B cell (primary cell): ENCODE results near the gene DNAJB6. TPM values are rescaled to one million over a fixed set of nuclear protein-coding genes. Genes with fewer than 3 reads are reported as not detected.

Experiments
- ATAC-seq: fragments of 200-7000 bp; cut with Tn5 transposase; one replicate; pipeline ENCODE4 v1.10.0; 2021; ENCODE audit warnings: low read depth, mild to moderate bottlenecking, moderate number of reproducible peaks, moderate library complexity
- CTCF ChIA-PET: fragments of 350-600 bp; sonication (Branson Sonifier 250); formaldehyde crosslinking; loops from one replicate; lab custom pipeline; 2021; ENCODE audit warnings: antibody characterized with exemption, inconsistent platforms; lab: Charles Lee
- POLR2A ChIA-PET: fragments of 350-600 bp; sonication (Branson Sonifier 250); formaldehyde crosslinking; loops from one replicate; lab custom pipeline; 2021; ENCODE audit warnings: antibody characterized with exemption; lab: Charles Lee
- DNase-seq: peaks from one replicate; pipeline ENCODE4 v3.0.0; 2013
- H2AFZ ChIP-seq: 2 replicates; pipeline ENCODE4 v1.6.1; 2012; ENCODE audit warnings: mild to moderate bottlenecking, low read depth, low read length; ENCODE audit not compliant: insufficient read depth, poor library complexity, severe bottlenecking
- H3K27ac ChIP-seq, 2 donors: 1 replicate in 1 of 2; 2 replicates in 1 of 2; pipeline ENCODE4 v1.5.1; 2012 to 2013; ENCODE audit warnings: low read length in 2 of 2, mild to moderate bottlenecking in 2 of 2, moderate library complexity in 1 of 2
- H3K27me3 ChIP-seq, 4 experiments: fragments of 200-600 bp in 1 of 4; sonication (generic) in 1 of 4; replicated peaks in 1 of 4; 1 replicate in 2 of 4; 2 replicates in 2 of 4; pipeline versions ENCODE4 v1.6.1 to v1.7.0; 2013 to 2016; ENCODE audit warnings: low read length in 3 of 4, mild to moderate bottlenecking in 2 of 4, mixed read lengths in 1 of 4, moderate library complexity in 1 of 4; ENCODE audit not compliant: insufficient read depth in 4 of 4, control insufficient read depth in 3 of 4; ENCODE audit errors: control extremely low read depth in 1 of 4
- H3K36me3 ChIP-seq, 2 experiments: replicated peaks in 1 of 2; 1 replicate in 1 of 2; 2 replicates in 1 of 2; pipeline versions ENCODE4 v1.6.1 to v1.7.1; 2013; ENCODE audit warnings: low read length in 1 of 2; ENCODE audit not compliant: insufficient read depth in 2 of 2, control insufficient read depth in 1 of 2; ENCODE audit errors: control extremely low read depth in 1 of 2, extremely low read depth in 1 of 2
- H3K4me1 ChIP-seq, 2 donors: fragments of 200-600 bp in 1 of 2; sonication (generic) in 1 of 2; 1 replicate in 1 of 2; 2 replicates in 1 of 2; pipeline versions ENCODE4 v1.5.1 to v1.6.1; 2013 to 2017; ENCODE audit warnings: low read length in 2 of 2; ENCODE audit not compliant: control insufficient read depth in 2 of 2, insufficient read depth in 2 of 2
- H3K4me2 ChIP-seq: replicated peaks from 2 replicates; pipeline ENCODE3; 2012; ENCODE audit warnings: mild to moderate bottlenecking, low read depth, low read length; ENCODE audit not compliant: poor library complexity, severe bottlenecking
- H3K4me3 ChIP-seq, 5 experiments: fragments of 200-600 bp in 1 of 5; sonication (generic) in 1 of 5; 1 replicate in 3 of 5; 2 replicates in 2 of 5; pipeline versions ENCODE4 v1.5.1 to v1.7.0; 2011 to 2016; ENCODE audit warnings: low read length in 4 of 5, mild to moderate bottlenecking in 4 of 5, low read depth in 2 of 5, control low read depth in 1 of 5, moderate library complexity in 1 of 5; ENCODE audit not compliant: insufficient read depth in 1 of 5; ENCODE audit errors: control extremely low read depth in 1 of 5, extremely low read depth in 1 of 5
- H3K79me2 ChIP-seq: fragments of 200-600 bp; sonication (generic); one replicate; pipeline ENCODE4 v1.6.0; 2016; ENCODE audit warnings: low read length; ENCODE audit not compliant: control insufficient read depth, insufficient read depth
- H3K9ac ChIP-seq: fragments of 200-600 bp; sonication (generic); 2 replicates; pipeline ENCODE4 v1.6.1; 2017; ENCODE audit warnings: mild to moderate bottlenecking, low read length, moderate library complexity
- H3K9me3 ChIP-seq, 3 donors: one replicate each; pipeline versions ENCODE4 v1.6.1 to v1.7.1; 2013; ENCODE audit warnings: low read length in 2 of 3; ENCODE audit not compliant: control insufficient read depth in 2 of 3, insufficient read depth in 1 of 3; ENCODE audit errors: control extremely low read depth in 1 of 3
- H4K20me1 ChIP-seq: 2 replicates; pipeline ENCODE4 v1.6.0; 2012; ENCODE audit warnings: mild to moderate bottlenecking, low read length; ENCODE audit not compliant: insufficient read depth, control insufficient read depth, poor library complexity, severe bottlenecking
- H3K27ac Mint-ChIP-seq: one replicate; pipeline ENCODE4 v1.8.0; 2021; ENCODE audit warnings: mixed read lengths
- H3K27me3 Mint-ChIP-seq: one replicate; pipeline ENCODE4 v1.8.0; 2021; ENCODE audit warnings: mixed read lengths
- H3K4me1 Mint-ChIP-seq: one replicate; pipeline ENCODE4 v1.8.0; 2021; ENCODE audit warnings: mixed read lengths
- H3K4me3 Mint-ChIP-seq: one replicate; pipeline ENCODE4 v1.8.0; 2021; ENCODE audit warnings: mixed read lengths
- H3K9me3 Mint-ChIP-seq: one replicate; pipeline ENCODE4 v1.8.0; 2022; ENCODE audit warnings: mixed read lengths; ENCODE audit not compliant: insufficient read depth
- CTCF ChIP-seq: fragments of 200-600 bp; IDR thresholded peaks from one replicate; pipeline ENCODE4 v1.8.0; 2022; ENCODE audit warnings: antibody characterized with exemption, mild to moderate bottlenecking
- EZH2 ChIP-seq: IDR thresholded peaks from 2 replicates; pipeline ENCODE4 v1.6.1; 2012; ENCODE audit warnings: borderline replicate concordance, low read depth, mild to moderate bottlenecking, moderate library complexity, low read length; ENCODE audit not compliant: insufficient read depth, poor library complexity, severe bottlenecking
- WGBS: methylation state at CpG from one replicate; pipeline ENCODE4 v1.1.5; 2013; ENCODE audit warnings: missing lambda C conversion rate; ENCODE audit not compliant: insufficient coverage; 5-methylcytosine and 5-hydroxymethylcytosine counted together
- intact Hi-C: fragments of 100-400 bp; cut with micrococcal nuclease; formaldehyde crosslinking; loops from one replicate; pipeline ENCODE4 v1.10.0; 2022
- polyA plus RNA-seq: library from polyadenylated mRNA; depleted of rRNA; stranded (reverse); fragments of >200 nt; gene quantifications from 2 replicates; pipeline ENCODE4 v1.2.3, GENCODE V29; 2012
- total RNA-seq, 2 donors: library from RNA; stranded (reverse); fragments of 120-200 nt in 1 of 2; gene quantifications; 1 replicate in 1 of 2; 2 replicates in 1 of 2; pipeline versions ENCODE4 v1.2.3 to v1.2.4, GENCODE V29; 2013 to 2022

The DNAJB6 gene
- total and polyA plus RNA-seq, 2 donors (not counting 1 experiment from before 2014, with no cell fraction given): 22.4 to 116 TPM

- H3K4me3 ChIP-seq: no peak overlapping the region
- no peak overlapping the region for H3K27ac ChIP-seq
- H2AFZ ChIP-seq: no peak overlapping the region
- no peaks in the 10 kb centered on the region for H3K9me3 Mint-ChIP-seq
- CTCF ChIA-PET: no interaction called here
- no peaks in the 10 kb centered on the region for H3K4me1 Mint-ChIP-seq
- no peaks in the 10 kb centered on the region for H3K9me3 ChIP-seq
- no peaks in the 10 kb centered on the region for H3K79me2 ChIP-seq
- peaks cover 0 to 10% (median 0%) of the 10 kb centered on the region in 4 experiments for H3K27me3 ChIP-seq
- no peaks in the 10 kb centered on the region for H3K4me1 ChIP-seq
- ATAC-seq: no peak
- no peaks in the 10 kb centered on the region for H3K36me3 ChIP-seq
- H4K20me1 ChIP-seq: no peaks in the 10 kb centered on the region
- no peak overlapping the region for H3K27ac Mint-ChIP-seq
- no peak for DNase-seq
- no peak overlapping the region for H3K9ac ChIP-seq
- 53% methylated on average over 13 of the region's 15 CpGs for WGBS
- peaks cover 17% of the 10 kb centered on the region for H3K27me3 Mint-ChIP-seq
- POLR2A ChIA-PET: no interaction called here
- H3K4me3 Mint-ChIP-seq: no peak overlapping the region
- intact Hi-C loops: no loop called here
- H3K4me2 ChIP-seq: no peak overlapping the region
- TF ChIP-seq CTCF (no peak), EZH2 (no peak)
Measured at GRCh38 chr7:157464111-157464970, 127.5 kb downstream of the DNAJB6 start.
